ENCODE results near the gene OR6N1. TPM values are rescaled to one million over a fixed set of nuclear protein-coding genes. Genes with fewer than 3 reads are reported as not detected.

OR6N1 gene
- total RNA-seq, 6 donors from 2014 or later = 0.20 to 1.9 (median 0.57) TPM; not detected in 1

GRCh38 chr1:158730453-158730852 lies 41.5 kb downstream of the OR6N1 start:
- no peak overlapping the region for H3K4me3 ChIP-seq
- H3K4me1 ChIP-seq = no peaks in the 10 kb centered on the region
- WGBS, 2 donors = 66 to 78% methylated on average over 4 of the region's 4 CpGs
- ATAC-seq (ENCODE audit: low FRiP score in 2 of 2) (no peak), DNase-seq (no peak)
- no peaks in the 10 kb centered on the region for H3K27me3 ChIP-seq
- no peak overlapping the region for H3K27ac ChIP-seq
- H3K9me3 ChIP-seq = no peaks in the 10 kb centered on the region
- no peaks in the 10 kb centered on the region for H3K36me3 ChIP-seq
- TF ChIP-seq CTCF (IDR thresholded peaks at IDR 0.05) = no peak
- TF ChIP-seq POLR2AphosphoS5 (IDR thresholded peaks at IDR 0.05) = no peak
- no peak for TF ChIP-seq POLR2A (IDR thresholded peaks at IDR 0.05)
- TF ChIP-seq EP300 (IDR thresholded peaks at IDR 0.05) = no peak

DNA sequence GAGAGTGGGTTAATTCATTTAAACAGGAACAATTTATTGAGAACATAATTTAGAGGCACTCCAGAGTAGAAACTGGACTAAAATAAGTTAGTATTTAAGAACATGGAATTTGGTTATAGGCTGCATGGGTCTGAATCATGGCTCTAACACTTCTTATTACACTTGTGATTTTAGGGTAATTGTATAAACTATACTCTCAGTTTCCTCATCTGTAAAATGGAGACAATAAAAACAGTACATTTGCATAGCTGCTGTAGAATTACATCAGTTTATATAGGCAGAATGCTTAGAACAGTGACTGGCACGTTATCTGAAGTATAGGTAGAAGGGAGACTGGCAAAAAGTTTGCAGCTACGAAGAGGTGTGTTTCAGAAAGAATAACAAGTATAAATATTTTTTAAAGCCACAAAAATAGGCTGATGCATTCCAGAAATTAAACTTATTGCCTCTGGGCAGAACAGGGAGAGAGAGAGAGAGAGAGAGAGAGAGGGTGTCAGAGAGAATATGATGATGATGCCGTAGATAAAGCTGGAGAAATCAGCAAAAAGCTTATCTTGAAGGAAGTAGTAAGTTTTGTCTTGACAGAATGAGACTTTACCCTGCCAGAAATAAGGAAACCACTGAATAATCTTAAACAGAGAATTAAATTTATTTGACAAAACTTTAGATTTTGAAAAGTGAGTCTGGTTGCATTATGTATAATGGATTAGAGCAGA lies 43.3 kb downstream of the OR6N1 start:
- H3K4me3 ChIP-seq = no peak overlapping the region
- no peaks in the 10 kb centered on the region for H3K36me3 ChIP-seq
- WGBS, 2 donors = 62 to 63% methylated on average over 3 of the region's 3 CpGs
- no peaks in the 10 kb centered on the region for H3K9me3 ChIP-seq
- H3K27ac ChIP-seq = no peak overlapping the region
- TF ChIP-seq EP300 (IDR thresholded peaks at IDR 0.05) (no peak), POLR2A (IDR thresholded peaks at IDR 0.05) (no peak)
- ATAC-seq (ENCODE audit: low FRiP score in 2 of 2) = no peak
- DNase-seq = no peak
- H3K4me1 ChIP-seq = no peaks in the 10 kb centered on the region
- H3K27me3 ChIP-seq = no peaks in the 10 kb centered on the region

- WGBS, 2 donors = 96 to 99% methylated on average over 4 to 5 of the region's 5 CpGs
- H3K27me3 ChIP-seq = no peaks in the 10 kb centered on the region
- H3K9me3 ChIP-seq = no peaks in the 10 kb centered on the region
- no peaks in the 10 kb centered on the region for H3K36me3 ChIP-seq
- no peak overlapping the region for H3K4me3 ChIP-seq
- no peak for ATAC-seq (ENCODE audit: low FRiP score in 2 of 2)
- no peak for TF ChIP-seq CTCF (IDR thresholded peaks at IDR 0.05)
- TF ChIP-seq EP300 (IDR thresholded peaks at IDR 0.05) = no peak
- no peak for TF ChIP-seq POLR2A (IDR thresholded peaks at IDR 0.05)
- TF ChIP-seq POLR2AphosphoS5 (IDR thresholded peaks at IDR 0.05) = no peak
- H3K27ac ChIP-seq = no peak overlapping the region
- DNase-seq = no peak
- H3K4me1 ChIP-seq = no peaks in the 10 kb centered on the region
These were observed 47.6 kb downstream of the OR6N1 start for GRCh38 chr1:158724442-158724841.

- no peaks in the 10 kb centered on the region for H3K9me3 ChIP-seq
- no peak within 1 kb of the TSS for H3K4me3 ChIP-seq
- no peaks in the 10 kb centered on the region for H3K36me3 ChIP-seq
- no peaks in the 10 kb centered on the region for H3K27me3 ChIP-seq
- TF ChIP-seq CTCF (IDR thresholded peaks at IDR 0.05) = no peak
- TF ChIP-seq POLR2A (IDR thresholded peaks at IDR 0.05) = no peak
- TF ChIP-seq POLR2AphosphoS5 (IDR thresholded peaks at IDR 0.05) = no peak
- TF ChIP-seq EP300 (IDR thresholded peaks at IDR 0.05) = no peak
- ATAC-seq (ENCODE audit: low FRiP score in 2 of 2) (no peak), DNase-seq (no peak)
- no peaks in the 10 kb centered on the region for H3K4me1 ChIP-seq
- H3K27ac ChIP-seq = no peak within 1 kb of the TSS
- 78 to 79% methylated on average over 2 of the region's 2 CpGs for WGBS, 2 donors
These were observed 51.4 kb downstream of the OR6N1 start, which contains the start of gene OR6K3 for GRCh38 chr1:158720620-158721019. Gene OR6K3, minus strand, starts transcription at chr1:158720720. Its CDS starts 2,605 bp downstream, at chr1:158718115.

- no peak for DNase-seq
- WGBS, 2 donors = 55 to 59% methylated on average over 3 of the region's 3 CpGs
- Histone ChIP-seq H3K4me3 (no peak overlapping the region), H3K27me3 (no peaks in the 10 kb centered on the region), H3K9me3 (no peaks in the 10 kb centered on the region), H3K4me1 (no peaks in the 10 kb centered on the region), H3K27ac (no peak overlapping the region), H3K36me3 (no peaks in the 10 kb centered on the region)
- no peak for TF ChIP-seq EP300 (IDR thresholded peaks at IDR 0.05)
- TF ChIP-seq CTCF (IDR thresholded peaks at IDR 0.05) = no peak
- ATAC-seq (ENCODE audit: low FRiP score in 2 of 2) = no peak
These were observed 52.3 kb downstream of the OR6N1 start for GRCh38 chr1:158719664-158720063.

Data from upper lobe of left lung (tissue), 6 donors.